NCI-H2107 treated with DMSO at 0.1 percent for 48 hours (cell line): Measurements from ENCODE around the gene SPTA1.

Source experiments
- DNase-seq: peaks from one replicate; lab custom pipeline; 2025; ENCODE audit not compliant: unreplicated experiment; lab: John Stamatoyannopoulos, UW

SPTA1 gene

GRCh38 chr1:158577561-158577960, 109.0 kb downstream of the SPTA1 start:
- no peak for DNase-seq

GRCh38 chr1:158572226-158572625, 114.3 kb downstream of the SPTA1 start:
- DNase-seq, result no peak

GRCh38 chr1:158570480-158570879, 116.0 kb downstream of the SPTA1 start, which contains the start of gene OR6P1:
OR6P1 (minus strand) TSS chr1:158570580; CDS start chr1:158563604, 6,976 bp downstream.
- no peak for DNase-seq

- no peak for DNase-seq
Observed at GRCh38 chr1:158564608-158565007, 121.9 kb downstream of the SPTA1 start.

- DNase-seq, result no peak
Observed at GRCh38 chr1:158563853-158564252, 122.7 kb downstream of the SPTA1 start.
